Fibroblast of pulmonary artery (primary cell): ENCODE data around the gene SETBP1.

ENCODE experiments used
- DNase-seq: peaks from one replicate; pipeline ENCODE4 v3.0.0-alpha.2; 2010; ENCODE audit warnings: low read depth
- H3K4me3 ChIP-seq: replicated peaks from 2 replicates; pipeline ENCODE4 v1.5.1; 2011; ENCODE audit warnings: low read depth, mild to moderate bottlenecking, control low read depth, low read length, moderate library complexity
- TF ChIP-seq, protein P1 (sequence below): IDR thresholded peaks from 2 replicates; pipeline ENCODE4 v1.5.1; 2011; ENCODE audit warnings: mild to moderate bottlenecking, control low read depth, low read length, inconsistent platforms; ENCODE audit errors: missing control alignments

Gene SETBP1

GRCh38 chr18:44702594-44702993, 21.9 kb downstream of the SETBP1 start:
- TF ChIP-seq, protein P1, sequence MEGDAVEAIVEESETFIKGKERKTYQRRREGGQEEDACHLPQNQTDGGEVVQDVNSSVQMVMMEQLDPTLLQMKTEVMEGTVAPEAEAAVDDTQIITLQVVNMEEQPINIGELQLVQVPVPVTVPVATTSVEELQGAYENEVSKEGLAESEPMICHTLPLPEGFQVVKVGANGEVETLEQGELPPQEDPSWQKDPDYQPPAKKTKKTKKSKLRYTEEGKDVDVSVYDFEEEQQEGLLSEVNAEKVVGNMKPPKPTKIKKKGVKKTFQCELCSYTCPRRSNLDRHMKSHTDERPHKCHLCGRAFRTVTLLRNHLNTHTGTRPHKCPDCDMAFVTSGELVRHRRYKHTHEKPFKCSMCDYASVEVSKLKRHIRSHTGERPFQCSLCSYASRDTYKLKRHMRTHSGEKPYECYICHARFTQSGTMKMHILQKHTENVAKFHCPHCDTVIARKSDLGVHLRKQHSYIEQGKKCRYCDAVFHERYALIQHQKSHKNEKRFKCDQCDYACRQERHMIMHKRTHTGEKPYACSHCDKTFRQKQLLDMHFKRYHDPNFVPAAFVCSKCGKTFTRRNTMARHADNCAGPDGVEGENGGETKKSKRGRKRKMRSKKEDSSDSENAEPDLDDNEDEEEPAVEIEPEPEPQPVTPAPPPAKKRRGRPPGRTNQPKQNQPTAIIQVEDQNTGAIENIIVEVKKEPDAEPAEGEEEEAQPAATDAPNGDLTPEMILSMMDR = no peak
- H3K4me3 ChIP-seq = no peak overlapping the region
- no peak for DNase-seq

DNA sequence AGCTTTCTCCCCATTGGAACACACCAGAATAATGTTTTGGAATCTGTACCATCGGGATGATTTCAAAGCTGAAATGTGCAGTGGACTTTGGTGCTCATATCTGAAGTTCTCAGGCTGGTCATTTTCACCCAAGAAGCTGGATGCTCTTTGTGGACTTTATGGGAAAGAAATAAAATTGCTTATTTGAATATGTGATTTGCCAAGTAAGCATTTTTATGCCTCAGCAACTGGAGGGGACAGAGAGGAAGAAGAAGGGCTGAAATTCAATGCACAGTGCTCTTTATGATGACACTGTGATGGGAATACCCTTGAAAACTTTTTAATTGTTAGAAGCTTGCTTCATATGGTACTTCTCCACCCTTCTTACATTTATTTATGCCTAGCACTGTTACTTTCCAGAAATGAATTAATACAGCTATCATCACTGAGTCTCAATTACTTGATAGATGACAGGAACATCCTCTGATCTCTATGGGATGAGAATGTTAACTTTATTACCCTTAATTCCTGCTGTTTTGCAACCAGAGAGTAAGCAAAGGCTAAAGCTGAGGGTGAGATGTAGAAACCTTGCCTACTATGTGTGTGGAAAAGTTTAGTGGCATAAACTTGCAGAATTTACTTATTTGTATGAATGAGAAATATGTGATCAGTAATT, 23.6 kb downstream of the SETBP1 start:
- DNase-seq = no peak
- TF ChIP-seq, protein P1 = no peak
- no peak overlapping the region for H3K4me3 ChIP-seq

DNA sequence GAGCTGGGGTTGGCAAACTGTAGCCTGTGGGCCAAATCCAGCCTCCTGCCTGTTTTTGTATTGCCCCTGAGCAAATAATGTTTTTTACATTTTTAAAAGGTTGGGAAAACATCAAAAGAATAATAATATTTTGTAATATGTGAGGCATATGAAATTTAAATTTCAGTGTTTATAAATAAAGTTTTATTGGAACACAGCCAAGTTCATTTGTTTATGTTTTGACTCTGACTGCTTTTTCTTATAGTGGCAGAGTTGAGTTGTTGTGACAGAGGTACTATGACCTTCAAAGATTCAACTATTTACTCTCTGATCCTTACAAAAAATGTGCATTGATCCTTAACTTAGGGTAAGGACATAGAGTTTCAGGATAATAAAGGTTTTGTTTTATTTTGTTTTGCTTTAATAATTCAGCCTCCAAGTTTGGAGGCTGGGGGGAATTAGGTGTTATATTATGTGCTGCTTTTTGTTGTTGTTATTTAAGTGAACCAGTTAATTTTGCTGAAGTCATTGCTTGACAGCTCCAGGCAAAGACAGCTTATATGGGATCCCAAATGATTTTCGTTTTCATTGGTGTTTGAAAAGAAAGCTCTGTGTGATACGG, 24.5 kb downstream of the SETBP1 start:
- no peak for DNase-seq
- H3K4me3 ChIP-seq = no peak overlapping the region
- TF ChIP-seq, protein P1 = no peak

DNA sequence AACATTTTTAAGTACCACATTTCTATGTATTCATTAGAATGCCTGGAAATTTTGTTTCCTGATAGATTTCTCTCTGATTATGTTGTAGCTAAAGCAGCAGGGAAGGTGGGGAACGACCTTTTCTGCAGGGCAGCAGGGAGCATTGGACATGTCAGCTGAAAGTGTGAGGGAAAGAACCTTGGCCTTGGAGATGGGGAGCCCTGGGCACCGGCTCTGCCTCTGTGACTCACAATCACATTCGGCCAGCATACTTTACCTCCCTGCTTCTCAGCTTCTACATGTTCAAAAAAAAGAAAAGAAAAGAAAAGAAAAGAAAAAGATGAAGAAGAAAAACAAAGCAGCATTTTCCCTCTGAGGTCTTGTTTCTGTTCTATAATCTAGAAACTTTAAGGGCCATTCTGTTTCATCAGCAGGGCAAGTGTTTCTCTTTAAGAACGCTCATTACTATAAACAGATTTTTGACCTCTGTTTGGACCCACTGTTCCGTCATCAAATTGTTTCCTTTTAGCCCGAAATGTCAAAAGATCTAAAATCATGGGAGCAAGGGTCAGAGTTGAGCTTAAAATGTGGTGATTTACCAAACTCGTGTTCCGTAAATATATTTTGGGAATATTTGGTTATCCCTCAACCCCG, 27.9 kb downstream of the SETBP1 start:
- no peak for DNase-seq
- no peak overlapping the region for H3K4me3 ChIP-seq
- TF ChIP-seq, protein P1 = no peak

GRCh38 chr18:44709307-44710126, 28.8 kb downstream of the SETBP1 start:
- H3K4me3 ChIP-seq = no peak overlapping the region
- TF ChIP-seq, protein P1 = no peak
- DNase-seq = no peak

- no peak overlapping the region for H3K4me3 ChIP-seq
- DNase-seq = no peak
- TF ChIP-seq, protein P1 = no peak
Measured at GRCh38 chr18:44710931-44711330, 30.2 kb downstream of the SETBP1 start.
